GM12864 (cell line): ENCODE results near the gene SGCD.

Source experiments
- DNase-seq: peaks from one replicate; pipeline ENCODE4 v3.0.0-alpha.2; 2011; ENCODE audit warnings: low read depth
- H3K4me3 ChIP-seq: 2 replicates; pipeline ENCODE4 v1.5.1; 2011; ENCODE audit warnings: mild to moderate bottlenecking, low read depth, low read length, control low read depth
- CTCF ChIP-seq: IDR thresholded peaks from 2 replicates; pipeline ENCODE4 v1.5.1; 2011; ENCODE audit warnings: low read depth, mild to moderate bottlenecking, moderate library complexity, low read length, control low read depth, inconsistent platforms; ENCODE audit errors: missing control alignments

Gene SGCD

GRCh38 chr5:156534906-156535485 lies 208.0 kb downstream of the SGCD start:
- DNase-seq, result no peak
- no peak for TF ChIP-seq CTCF
- no peak overlapping the region for H3K4me3 ChIP-seq

- TF ChIP-seq CTCF, result no peak
- no peak overlapping the region for H3K4me3 ChIP-seq
- no peak for DNase-seq
These were observed 213.5 kb downstream of the SGCD start for GRCh38 chr5:156540491-156540890.

- no peak for DNase-seq
- TF ChIP-seq CTCF, result no peak
- no peak overlapping the region for H3K4me3 ChIP-seq
These were observed 214.6 kb downstream of the SGCD start for GRCh38 chr5:156541582-156541981.

- TF ChIP-seq CTCF, result no peak
- no peak overlapping the region for H3K4me3 ChIP-seq
- DNase-seq, result no peak
These were observed 216.6 kb downstream of the SGCD start for GRCh38 chr5:156543348-156544145.

GRCh38 chr5:156552855-156553358 lies 225.9 kb downstream of the SGCD start:
- H3K4me3 ChIP-seq, result no peak overlapping the region
- DNase-seq, result no peak
- TF ChIP-seq CTCF, result no peak

- no peak overlapping the region for H3K4me3 ChIP-seq
- no peak for TF ChIP-seq CTCF
- no peak for DNase-seq
These were observed 229.9 kb downstream of the SGCD start for GRCh38 chr5:156556666-156557406.
